GM19463 (cell line): ENCODE results near the gene WDR17.
"Not testable (repeated sequence)": the region's sequence is repeated elsewhere in the genome, so short reads cannot be mapped to it uniquely, and the experiment has no call there.

ENCODE experiments used
- ATAC-seq: cut with Tn5 transposase; IDR thresholded peaks from one replicate; pipeline ENCODE4 v1.9.1; 2021; ENCODE audit warnings: mild to moderate bottlenecking, moderate library complexity; ENCODE audit not compliant: unreplicated experiment

WDR17 gene

DNA sequence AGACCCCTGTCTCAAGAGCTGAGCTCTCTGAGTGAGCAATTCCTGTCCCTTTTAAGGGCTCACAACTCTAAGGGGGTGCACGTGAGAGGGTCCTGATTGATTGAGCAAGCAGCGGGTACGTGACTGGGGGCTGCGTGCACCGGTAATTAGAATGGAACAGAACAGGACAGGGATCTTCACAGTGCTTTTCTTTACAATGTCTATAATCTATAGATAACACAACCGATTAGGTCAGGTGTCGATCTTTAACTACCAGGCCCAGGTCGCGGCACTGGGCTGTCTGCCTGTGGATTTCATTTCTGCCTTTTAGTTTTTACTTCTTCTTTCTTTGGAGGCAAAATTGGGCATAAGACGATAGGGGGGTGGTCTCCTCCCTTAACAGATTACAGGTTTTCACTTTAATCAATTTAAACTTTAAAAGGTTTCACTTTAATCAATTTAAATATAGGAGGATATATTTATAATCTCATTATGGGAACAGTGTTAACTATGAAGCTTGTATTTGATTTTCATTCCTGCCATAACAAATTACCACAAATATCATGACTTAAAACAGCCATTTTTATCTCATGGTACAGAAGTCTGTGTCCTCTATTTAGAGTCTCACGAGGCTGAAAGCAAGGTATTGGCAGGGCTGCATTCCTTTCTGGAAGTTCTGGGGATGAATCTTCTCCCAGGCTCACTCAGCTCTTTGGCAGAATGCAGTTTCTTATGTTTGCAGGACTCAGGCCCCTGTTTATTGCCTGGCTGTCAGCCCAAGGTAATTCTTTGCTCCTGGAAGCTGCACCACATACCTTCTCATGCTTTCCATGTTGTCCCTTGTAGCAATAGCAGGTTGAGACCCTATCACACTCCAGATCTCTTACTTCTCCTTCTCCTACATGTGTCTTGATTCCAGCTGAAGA lies 124.5 kb downstream of the WDR17 start:
- ATAC-seq: no peak

DNA sequence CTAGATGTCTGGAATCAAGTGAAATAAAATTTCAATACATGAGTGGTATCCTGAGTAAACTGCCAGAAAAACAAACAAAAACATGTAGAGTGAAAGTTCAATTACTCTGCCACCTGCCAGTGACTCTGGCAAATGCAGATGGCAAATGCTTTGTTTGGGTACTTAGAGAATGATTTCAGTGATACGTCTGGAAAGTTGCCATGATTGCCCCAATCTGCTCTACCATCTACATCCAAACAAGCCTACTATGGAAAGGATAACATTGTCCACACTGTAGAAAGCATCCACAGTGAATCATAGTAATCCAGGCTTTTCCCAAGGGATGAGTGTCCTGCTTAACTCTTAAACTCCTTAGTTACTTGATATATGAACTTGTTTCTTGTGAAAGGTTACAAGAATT lies 126.3 kb downstream of the WDR17 start:
- ATAC-seq: no peak

DNA sequence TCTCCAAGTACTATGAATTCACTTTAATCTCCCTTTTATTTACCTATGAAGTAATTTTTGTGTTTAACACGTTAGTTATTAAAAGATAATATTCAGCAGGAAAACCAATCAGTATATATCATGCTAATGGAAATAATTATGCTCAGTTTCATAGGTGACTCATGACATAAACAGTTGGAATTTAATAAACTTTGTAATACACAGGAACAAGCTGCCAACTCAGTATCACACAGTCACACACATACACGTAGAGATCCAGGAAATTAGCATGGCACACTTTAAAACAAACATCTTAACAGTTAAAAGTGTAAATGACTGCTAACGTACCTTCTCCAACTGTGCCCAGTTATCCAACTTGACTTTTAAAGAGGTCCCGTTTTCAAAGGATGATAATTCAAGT lies 127.5 kb downstream of the WDR17 start:
- no peak for ATAC-seq

DNA sequence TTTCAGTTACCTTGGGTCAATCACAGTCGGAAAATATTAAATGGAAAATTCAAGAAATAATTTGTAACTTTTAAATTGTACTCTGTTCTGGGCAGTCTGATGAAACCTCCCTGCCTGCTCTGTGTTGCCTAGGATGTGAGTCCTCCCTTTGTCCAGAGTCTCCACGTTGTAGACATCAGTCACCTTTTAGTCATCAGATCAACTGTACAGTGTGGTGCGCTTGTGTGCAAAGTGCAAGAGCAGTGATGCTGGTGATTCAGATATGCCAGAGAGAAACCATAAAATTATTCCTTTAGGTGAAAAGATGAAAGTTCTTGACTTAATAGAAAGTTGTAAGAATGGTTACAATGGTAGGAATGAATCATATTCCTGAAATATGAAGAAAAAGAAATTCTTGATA lies 128.3 kb downstream of the WDR17 start:
- ATAC-seq: no peak

DNA sequence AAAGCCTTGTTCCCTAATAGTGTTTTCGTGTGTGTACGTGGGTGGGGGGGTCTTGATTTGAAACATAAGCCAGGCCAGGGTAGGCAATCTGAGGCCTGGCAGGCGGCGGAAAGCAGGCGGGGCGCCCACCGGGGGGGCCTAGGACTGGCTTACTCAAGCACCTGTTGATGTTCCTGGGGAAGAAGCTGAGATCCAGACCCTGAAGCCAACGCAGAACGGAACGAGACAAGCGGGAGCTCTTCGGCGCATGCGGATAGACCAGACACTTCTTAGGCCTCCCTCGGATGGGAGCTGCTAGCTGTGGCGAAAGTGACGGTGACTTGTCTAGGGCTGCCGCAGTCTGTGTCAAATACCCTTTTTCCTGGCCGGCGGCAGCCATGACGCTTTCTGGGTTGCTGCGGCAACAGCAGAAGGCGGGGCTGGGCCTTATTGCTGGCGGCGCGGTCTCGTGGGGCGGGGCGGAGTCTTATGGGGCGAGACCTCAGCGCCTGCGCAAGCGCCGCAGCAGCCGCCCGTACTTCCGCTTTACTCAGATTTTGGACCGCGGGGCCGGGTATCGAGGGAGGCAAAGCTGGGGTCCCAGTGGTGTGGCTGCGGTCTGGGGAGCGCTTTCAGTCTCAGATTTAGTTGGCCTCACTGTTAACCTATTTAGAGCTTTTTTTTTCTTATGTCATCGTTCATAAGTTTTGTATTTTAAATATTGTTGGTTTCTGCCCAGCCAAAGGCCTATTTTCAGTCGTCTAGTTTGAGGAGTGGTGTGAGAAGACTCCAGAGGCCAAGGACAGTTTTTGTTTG lies 129.7 kb downstream of the WDR17 start, which contains the start of gene SPATA4:
Gene SPATA4, minus strand, starts transcription at position 402 of the 795 bp plus-strand sequence. Its CDS starts 23 bp downstream, at position 379.
- ATAC-seq: peak; percentile 97

DNA sequence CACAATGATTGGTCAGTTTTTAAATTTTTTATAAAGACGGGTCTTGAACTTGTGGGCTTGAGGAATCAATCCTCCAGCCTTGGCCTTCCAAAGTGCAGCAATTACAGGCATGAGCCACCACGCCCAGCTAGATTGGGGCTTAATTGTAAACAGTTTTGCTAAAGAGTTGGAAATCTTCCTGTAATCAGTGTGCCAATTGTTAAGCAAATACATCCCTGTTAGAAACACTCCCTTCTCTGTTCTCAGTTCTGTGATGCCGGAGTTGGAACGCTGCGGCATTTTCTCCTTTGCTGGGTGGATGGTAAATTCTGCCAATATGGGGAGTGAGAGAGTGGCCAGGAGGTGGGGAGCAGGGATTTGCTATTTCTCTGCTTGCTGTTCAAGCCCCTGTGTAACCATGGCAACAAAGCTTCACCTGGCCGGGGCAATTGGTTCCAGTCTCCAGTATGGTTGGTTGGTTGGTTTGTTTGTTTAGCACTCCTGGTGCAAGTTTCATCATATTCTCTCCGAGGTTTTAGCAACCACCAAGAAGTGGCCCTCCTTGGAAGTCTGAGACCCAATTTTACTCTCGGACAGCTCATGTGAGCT lies 132.8 kb downstream of the WDR17 start:
- ATAC-seq: no peak

DNA sequence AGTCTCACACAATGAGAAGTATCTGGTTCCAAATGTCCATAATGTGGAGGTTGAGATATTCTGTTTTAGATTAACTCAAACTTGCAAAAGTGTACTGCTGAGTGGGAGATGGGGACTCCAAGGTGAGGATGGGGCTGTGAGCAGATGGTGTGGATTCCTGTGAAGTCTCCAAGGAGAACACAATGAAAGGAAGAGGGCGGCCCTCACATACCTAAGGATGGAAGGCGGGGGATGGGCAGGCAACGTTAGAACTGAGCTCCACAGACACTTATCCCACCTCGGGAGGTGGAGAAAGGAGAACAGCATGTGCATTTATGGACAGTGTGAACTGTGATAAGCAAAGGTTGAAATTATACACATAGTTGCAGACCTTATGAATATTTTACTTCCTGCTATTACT lies 139.7 kb downstream of the WDR17 start:
- ATAC-seq: no peak

DNA sequence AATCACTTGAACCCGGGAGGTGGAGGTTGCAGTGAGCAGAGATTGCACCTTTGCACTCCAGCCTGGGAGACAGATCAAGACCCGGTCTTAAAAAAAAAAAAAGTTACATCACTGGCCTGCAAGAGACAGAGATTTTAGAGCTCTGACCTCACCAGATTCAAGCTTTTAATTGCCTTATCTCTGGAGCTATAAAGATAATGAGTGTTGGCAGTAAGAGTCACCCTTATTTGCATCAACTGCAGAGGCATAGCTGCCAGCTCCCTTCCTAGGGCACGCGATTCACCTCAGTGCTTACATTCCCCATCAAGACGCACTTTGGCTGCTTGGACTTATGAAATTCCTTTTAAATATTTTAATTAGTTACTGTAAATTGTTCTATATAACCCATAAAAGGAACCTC lies 142.2 kb downstream of the WDR17 start:
- ATAC-seq: no peak

DNA sequence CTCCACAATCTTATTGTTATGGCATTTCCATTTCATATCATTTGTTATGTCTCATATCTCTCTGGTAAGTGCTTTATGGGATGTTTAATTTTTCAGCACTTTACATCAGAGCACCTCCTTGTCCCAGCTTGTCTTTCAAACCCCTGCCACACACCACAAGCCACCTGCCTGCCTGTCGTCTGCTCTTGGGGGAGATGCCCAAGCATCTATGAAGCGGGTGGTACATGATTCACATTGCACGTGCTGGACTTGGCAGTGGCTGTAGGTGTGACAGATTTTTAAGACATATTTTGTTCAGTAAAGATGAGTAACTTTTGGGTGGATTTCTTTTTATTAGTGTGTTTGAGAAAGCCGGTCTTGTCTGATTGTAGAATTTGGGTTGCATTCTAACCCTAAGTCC lies 143.9 kb downstream of the WDR17 start:
- ATAC-seq: no peak

DNA sequence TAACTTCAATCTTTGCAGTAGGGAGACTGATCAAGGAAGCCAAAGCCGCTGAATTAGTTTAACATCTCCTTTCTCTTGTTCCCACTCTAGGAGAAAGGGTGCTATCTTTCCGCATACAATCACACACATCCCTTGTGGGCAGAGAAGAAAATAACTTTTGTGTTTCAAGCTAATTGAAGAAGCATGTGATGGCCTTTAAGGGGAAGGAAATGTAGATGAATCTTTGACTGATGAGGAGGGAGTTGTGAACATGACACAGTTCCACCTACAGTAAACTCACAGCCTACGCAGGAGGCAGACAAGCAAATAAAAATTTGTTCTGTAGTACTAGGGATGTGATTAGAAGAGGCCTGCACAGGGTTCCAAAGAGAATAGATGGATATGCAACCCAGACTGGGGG lies 144.5 kb downstream of the WDR17 start:
- ATAC-seq: no peak

DNA sequence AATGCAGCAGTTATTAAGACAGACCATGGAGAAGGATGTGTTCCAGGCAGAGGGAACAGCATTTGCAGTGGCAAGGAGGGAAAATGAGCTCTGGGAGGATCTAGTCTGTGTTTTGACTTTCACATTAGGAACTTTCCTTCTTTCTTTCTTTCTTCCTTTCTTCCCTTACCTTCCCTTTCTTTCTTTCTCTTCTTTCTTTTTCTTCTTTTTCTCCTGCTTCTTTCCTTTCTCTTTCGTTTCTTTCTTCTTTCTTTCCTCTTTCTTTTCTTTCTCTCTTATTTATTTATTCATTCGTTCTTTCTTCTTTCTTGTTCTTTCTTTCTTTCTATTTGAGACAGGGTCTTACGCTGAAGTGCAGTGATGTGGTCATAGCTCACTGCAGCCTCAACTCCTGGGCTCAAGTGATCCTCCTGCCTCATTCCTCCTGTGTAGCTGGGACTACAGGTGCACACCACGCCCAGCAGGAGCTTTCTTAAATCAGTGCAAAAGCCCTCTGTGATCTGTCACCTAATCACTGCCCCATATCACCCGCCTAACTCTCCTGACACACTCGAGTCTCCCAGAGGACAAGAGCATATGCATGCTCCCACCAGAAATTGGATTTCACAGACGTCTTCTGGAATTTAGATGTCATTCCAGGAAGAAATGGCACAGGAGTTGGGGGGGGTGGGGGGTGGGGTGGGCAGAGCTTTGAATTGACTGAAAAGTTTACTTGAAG lies 145.1 kb downstream of the WDR17 start:
- ATAC-seq: no peak

DNA sequence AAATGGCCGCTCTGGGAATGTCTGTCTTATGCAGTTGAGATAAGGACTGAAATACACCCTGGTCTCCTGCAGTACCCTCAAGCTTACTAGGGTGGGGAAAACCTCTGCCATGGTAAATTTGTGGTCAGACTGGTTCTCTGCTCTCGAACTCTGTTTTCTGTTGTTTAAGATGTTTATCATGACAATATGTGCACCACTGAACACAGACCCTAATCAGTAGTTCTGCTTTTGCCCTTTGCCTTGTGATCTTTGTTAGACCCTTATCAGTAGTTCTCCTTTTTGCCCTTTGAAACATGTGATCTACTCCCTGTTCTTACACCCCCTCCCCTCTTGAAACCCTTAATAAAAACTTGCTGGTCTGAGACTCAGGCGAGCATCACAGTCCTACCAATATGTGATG lies 146.7 kb downstream of the WDR17 start:
- ATAC-seq: not testable (repeated sequence)

DNA sequence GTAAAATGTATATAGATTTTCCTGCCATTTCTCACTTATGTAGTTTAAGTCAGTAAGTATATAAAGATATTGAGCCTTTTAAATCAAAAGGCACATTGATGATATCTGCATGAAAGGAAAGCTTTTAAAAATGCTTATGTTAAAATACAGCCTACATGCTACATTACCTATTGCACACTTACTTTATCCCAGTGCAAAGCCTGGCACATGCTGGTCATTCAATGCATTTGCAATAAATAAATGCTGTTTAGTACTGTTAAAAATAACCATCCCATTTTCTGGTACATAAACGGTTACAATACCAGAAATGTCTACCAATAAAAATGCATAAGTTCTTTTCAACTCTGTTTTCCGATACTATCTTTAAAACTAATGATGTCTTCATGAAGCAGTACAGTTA lies 151.9 kb downstream of the WDR17 start:
- ATAC-seq: no peak

DNA sequence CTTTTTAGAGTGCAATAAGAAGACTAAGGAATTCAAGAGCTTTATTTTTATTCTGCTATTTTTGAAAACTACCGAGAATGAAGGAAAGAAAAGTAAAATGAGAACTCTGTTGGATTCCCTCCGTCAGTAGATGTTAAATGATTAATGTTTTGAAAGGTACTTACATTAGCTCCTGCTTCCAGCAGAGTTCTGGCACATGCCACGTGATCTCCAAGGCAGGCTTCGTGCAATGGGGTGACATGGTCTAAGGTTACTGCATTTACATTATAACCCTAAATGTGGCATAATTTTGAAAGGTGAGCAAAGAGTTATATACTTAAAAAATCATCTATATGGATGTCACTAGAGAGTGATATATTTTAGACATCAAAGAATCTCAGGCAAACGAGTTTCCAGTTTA lies 156.5 kb downstream of the WDR17 start:
- no peak for ATAC-seq

DNA sequence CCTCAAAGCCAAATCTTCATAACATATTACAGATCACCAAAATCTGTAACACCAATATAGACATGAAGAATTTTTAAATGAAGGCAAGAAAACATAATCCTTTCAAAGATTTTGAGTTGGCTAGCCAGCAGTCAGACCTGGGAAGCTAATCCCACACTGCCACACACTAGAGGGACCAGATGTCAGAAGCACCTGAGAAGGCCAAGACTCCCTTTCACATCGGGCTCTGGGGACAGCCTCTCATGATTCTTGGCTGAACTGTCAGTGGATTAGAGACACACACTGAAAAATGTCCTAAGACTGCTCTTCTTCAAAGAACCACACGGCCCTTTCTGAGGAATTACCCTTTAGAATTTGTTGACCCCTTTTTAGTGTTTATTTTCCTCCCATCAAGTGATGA lies 157.9 kb downstream of the WDR17 start:
- ATAC-seq: no peak

DNA sequence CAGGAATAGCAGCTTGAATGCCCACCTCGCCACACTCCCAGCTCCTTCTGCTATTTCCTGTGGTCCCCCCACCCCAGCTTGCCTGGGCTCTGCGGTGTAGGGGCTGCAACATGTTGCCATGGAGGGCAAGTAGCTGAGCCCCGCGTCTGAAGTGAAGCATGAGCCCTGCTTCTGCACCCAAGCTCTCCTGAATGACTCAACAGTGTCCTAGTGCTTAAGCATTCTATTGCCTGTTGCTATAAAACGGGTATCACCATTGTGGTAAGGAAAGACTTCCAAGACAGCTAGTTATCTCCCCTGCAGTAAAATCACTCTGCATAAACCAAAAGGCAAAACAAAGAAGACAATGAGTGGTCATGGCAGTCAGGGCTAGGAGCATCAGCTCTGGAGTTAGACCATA lies 161.1 kb downstream of the WDR17 start:
- no peak for ATAC-seq

DNA sequence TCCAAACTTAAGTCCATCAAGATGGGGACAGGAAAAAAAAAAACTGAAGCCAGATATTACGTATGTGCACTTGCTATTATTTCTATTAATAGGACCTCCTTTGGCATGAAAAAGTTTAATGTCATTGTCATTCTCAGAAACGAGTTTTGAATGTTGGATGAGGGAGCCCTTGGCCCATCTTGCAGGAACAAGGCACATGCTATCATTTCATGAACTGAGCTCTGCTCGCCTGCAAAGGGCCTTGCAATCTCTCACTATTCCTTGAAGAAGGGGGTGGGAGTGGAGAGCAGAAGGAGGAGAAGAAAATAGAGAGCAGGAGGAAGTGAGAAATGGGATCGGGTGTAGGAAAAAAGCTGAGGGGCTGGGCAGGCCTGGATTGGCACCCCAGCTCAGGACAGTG lies 164.0 kb downstream of the WDR17 start:
- no peak for ATAC-seq
